GM19372 (cell line): Measurements from ENCODE around the gene GCC2.
"Not testable (repeated sequence)": the region's sequence is repeated elsewhere in the genome, so short reads cannot be mapped to it uniquely, and the experiment has no call there.

Experiments used
- ATAC-seq: cut with Tn5 transposase; IDR thresholded peaks from one replicate; pipeline ENCODE4 v1.9.1; 2021; ENCODE audit warnings: mild to moderate bottlenecking, low read depth, moderate library complexity; ENCODE audit not compliant: unreplicated experiment

The GCC2 gene

GRCh38 chr2:108444941-108445840 lies 3.8 kb upstream of the GCC2 start:
- ATAC-seq = no peak

GRCh38 chr2:108446703-108447102 lies 2.3 kb upstream of the GCC2 start:
- no peak for ATAC-seq

- ATAC-seq = peak; percentile 20
Observed at GRCh38 chr2:108447947-108448677, 894 bp upstream of the GCC2 start.

GRCh38 chr2:108449410-108450130 lies 564 bp downstream of the GCC2 start:
- peak; percentile 29 for ATAC-seq

- ATAC-seq = no peak
Observed at GRCh38 chr2:108450863-108451262, 1.9 kb downstream of the GCC2 start.

GRCh38 chr2:108451976-108452375 lies 3.0 kb downstream of the GCC2 start:
- ATAC-seq = no peak

- not testable (repeated sequence) for ATAC-seq
Observed at GRCh38 chr2:108453530-108453929, 4.5 kb downstream of the GCC2 start.

- ATAC-seq = no peak
Observed at GRCh38 chr2:108454440-108454839, 5.4 kb downstream of the GCC2 start.

GRCh38 chr2:108455571-108455970 lies 6.6 kb downstream of the GCC2 start:
- ATAC-seq = no peak

- no peak for ATAC-seq
Observed at GRCh38 chr2:108458082-108458481, 9.1 kb downstream of the GCC2 start.

GRCh38 chr2:108459441-108459840 lies 10.4 kb downstream of the GCC2 start:
- ATAC-seq = no peak

GRCh38 chr2:108460345-108461037 lies 11.5 kb downstream of the GCC2 start:
- peak; percentile 83 for ATAC-seq

- ATAC-seq = no peak
Observed at GRCh38 chr2:108477099-108477498, 28.1 kb downstream of the GCC2 start.

- ATAC-seq = no peak
Observed at GRCh38 chr2:108485253-108485652, 36.2 kb downstream of the GCC2 start.

- no peak for ATAC-seq
Observed at GRCh38 chr2:108490506-108491122, 41.6 kb downstream of the GCC2 start.

GRCh38 chr2:108491848-108492247 lies 42.8 kb downstream of the GCC2 start:
- no peak for ATAC-seq

- ATAC-seq = no peak
Observed at GRCh38 chr2:108492364-108492763, 43.4 kb downstream of the GCC2 start.

GRCh38 chr2:108496167-108496566 lies 47.2 kb downstream of the GCC2 start:
- ATAC-seq = not testable (repeated sequence)

GRCh38 chr2:108507620-108508019 lies 58.6 kb downstream of the GCC2 start:
- not testable (repeated sequence) for ATAC-seq

- ATAC-seq = not testable (repeated sequence)
Observed at GRCh38 chr2:108512431-108512830, 63.4 kb downstream of the GCC2 start.
